Lung (tissue), 12 donors: ENCODE measurements around the gene HS3ST3B1. TPM values are rescaled to one million over a fixed set of nuclear protein-coding genes. Genes with fewer than 3 reads are reported as not detected.

Experiments used
- ATAC-seq: fragments of 200-7000 bp; cut with Tn5 transposase; one replicate; pipeline ENCODE4 v1.9.1; 2020; ENCODE audit warnings: moderate number of reproducible peaks; ENCODE audit not compliant: insufficient read depth, low FRiP score
- DNase-seq, 3 donors: peaks; one replicate each; pipeline ENCODE4 v3.0.0-alpha.2; 2013 to 2017
- H3K27ac ChIP-seq, 2 donors: one replicate each; pipeline ENCODE4 v1.5.1; 2013; ENCODE audit warnings: mild to moderate bottlenecking in 2 of 2, moderate library complexity in 2 of 2, control low read depth in 1 of 2, inconsistent platforms in 1 of 2, low read depth in 1 of 2, low read length in 1 of 2
- H3K27me3 ChIP-seq, 3 donors: one replicate each; pipeline ENCODE4 v1.5.1; 2013; ENCODE audit warnings: low read length in 2 of 3; ENCODE audit not compliant: control insufficient read depth in 3 of 3, insufficient read depth in 3 of 3
- H3K36me3 ChIP-seq, 4 donors: one replicate each; pipeline ENCODE4 v1.5.1; 2013; ENCODE audit warnings: low read length in 4 of 4, mild to moderate bottlenecking in 1 of 4, moderate library complexity in 1 of 4; ENCODE audit not compliant: control insufficient read depth in 4 of 4, insufficient read depth in 4 of 4
- H3K4me1 ChIP-seq, 5 donors: one replicate each; pipeline ENCODE4 v1.5.1; 2013; ENCODE audit warnings: low read length in 5 of 5, mild to moderate bottlenecking in 2 of 5, moderate library complexity in 1 of 5; ENCODE audit not compliant: control insufficient read depth in 5 of 5, insufficient read depth in 5 of 5
- H3K4me3 ChIP-seq: one replicate; pipeline ENCODE4 v1.5.1; 2013; ENCODE audit warnings: mild to moderate bottlenecking, control low read depth, moderate library complexity
- H3K9ac ChIP-seq, 2 donors: one replicate each; pipeline ENCODE4 v1.5.1; 2013; ENCODE audit warnings: low read length in 2 of 2, control low read depth in 1 of 2; ENCODE audit not compliant: insufficient read depth in 1 of 2
- H3K9me3 ChIP-seq, 4 donors: one replicate each; pipeline ENCODE4 v1.5.1; 2013; ENCODE audit warnings: low read length in 3 of 4, mild to moderate bottlenecking in 1 of 4, moderate library complexity in 1 of 4; ENCODE audit not compliant: control insufficient read depth in 4 of 4, insufficient read depth in 3 of 4
- CTCF ChIP-seq: IDR thresholded peaks from 2 replicates; pipeline ENCODE4 v1.5.1; 2012; ENCODE audit warnings: mild to moderate bottlenecking; ENCODE audit errors: control extremely low read depth, extremely low read depth
- WGBS, 2 donors: extraction: QIAGEN DNeasy Blood & Tissue Kit; methylation state at CpG; one replicate each; pipeline ENCODE4 v1.1.7; 2013; 5-methylcytosine and 5-hydroxymethylcytosine counted together
- polyA plus RNA-seq, 2 donors: library from polyadenylated mRNA; stranded (reverse); fragments of 200-250 nt; gene quantifications; one replicate each; pipeline ENCODE4 v1.2.1, GENCODE V29; 2013
- total RNA-seq, 2 donors: library from RNA; depleted of rRNA in 1 of 2; stranded (reverse); fragments of >200 nt in 1 of 2; gene quantifications; one replicate each; pipeline ENCODE4 v1.2.1, GENCODE V29; 2014 to 2021
- donor health status: control.
- donor health status: control.
- donor health status: Bipolar disorder and iron deficiency.
- donor health status: healthy.
- donor health status: DM: yes; HTN: yes; CAD: no.

Gene HS3ST3B1
- total and polyA plus RNA-seq, 4 donors: 0.87 to 14.6 (median 5.3) TPM

DNA sequence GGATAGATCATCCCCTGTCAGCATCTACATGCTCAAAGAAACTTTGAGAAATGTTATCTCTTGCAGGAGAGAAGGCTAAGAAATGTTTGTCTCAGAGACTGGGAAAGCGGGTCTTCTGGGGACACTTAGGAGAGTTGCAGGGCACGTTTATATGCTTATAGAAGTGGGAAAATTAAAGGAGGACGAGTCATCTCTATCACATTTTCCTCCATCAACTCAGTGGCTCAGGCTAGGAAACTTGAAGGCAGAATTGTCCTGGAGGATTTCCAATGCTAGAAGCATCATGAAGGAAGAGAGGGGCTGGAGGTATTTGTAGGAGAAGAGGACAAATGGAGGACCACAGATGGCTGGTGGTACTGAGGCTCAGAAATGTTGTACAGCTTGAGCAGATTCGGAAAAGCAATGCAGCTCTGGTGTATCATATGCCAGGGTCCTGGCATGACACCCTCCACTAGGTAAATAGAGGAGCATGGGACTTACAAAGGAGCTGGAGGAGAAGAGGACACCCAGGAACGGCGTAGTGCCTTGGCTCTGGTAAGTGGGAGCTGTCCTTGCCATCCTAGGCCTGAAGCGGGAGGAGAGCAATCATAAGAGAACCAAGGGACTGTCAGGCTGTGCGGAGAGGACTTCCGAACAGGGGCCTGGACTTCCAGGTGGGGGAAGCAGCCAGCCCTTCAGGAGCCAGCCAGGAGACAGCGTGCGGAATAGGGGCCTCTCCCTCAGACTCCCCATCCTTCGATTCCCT is 4.5 kb upstream of the HS3ST3B1 start:
- Histone ChIP-seq H3K9me3 (peaks cover 0 to 6% (median 0%) of the 10 kb centered on the region in 4 donors), H3K27ac (no peak overlapping the region), H3K4me1 (peaks cover 0 to 35% (median 4%) of the 10 kb centered on the region in 5 donors), H3K36me3 (no peaks in the 10 kb centered on the region), H3K4me3 (no peak overlapping the region), H3K9ac (no peak overlapping the region), H3K27me3 (peaks cover 0 to 75% (median 63%) of the 10 kb centered on the region in 3 donors)
- 68 to 82% methylated on average over 12 of the region's 12 CpGs for WGBS, 2 donors
- ATAC-seq (no peak), DNase-seq (no peak)
- TF ChIP-seq CTCF: no peak

- no peak overlapping the region for H3K27ac ChIP-seq
- H3K27me3 ChIP-seq: peaks cover 0 to 80% (median 66%) of the 10 kb centered on the region in 3 donors
- ATAC-seq (no peak), DNase-seq (peak; percentile 64 to 70 (median 66))
- WGBS, 2 donors: 2 to 3% methylated on average over 52 to 63 of the region's 63 CpGs
- peaks cover 0 to 9% (median 0%) of the 10 kb centered on the region in 4 donors for H3K9me3 ChIP-seq
- no peak for TF ChIP-seq CTCF
- no peak overlapping the region for H3K9ac ChIP-seq
- peaks cover 0 to 45% (median 9%) of the 10 kb centered on the region in 5 donors for H3K4me1 ChIP-seq
- no peak overlapping the region for H3K4me3 ChIP-seq
- H3K36me3 ChIP-seq: no peaks in the 10 kb centered on the region
Observed at GRCh38 chr17:14297161-14297851, 3.6 kb upstream of the HS3ST3B1 start.

- Histone ChIP-seq H3K4me1 (peaks cover 0 to 53% (median 9%) of the 10 kb centered on the region in 5 donors), H3K9me3 (peaks cover 0 to 11% (median 0%) of the 10 kb centered on the region in 4 donors), H3K4me3 (no peak overlapping the region), H3K9ac (no peak overlapping the region), H3K36me3 (no peaks in the 10 kb centered on the region), H3K27ac (no peak overlapping the region), H3K27me3 (peaks cover 0 to 80% (median 69%) of the 10 kb centered on the region in 3 donors)
- ATAC-seq: no peak
- no peak for TF ChIP-seq CTCF
- 40 to 55% methylated on average over 42 of the region's 42 CpGs for WGBS, 2 donors
- DNase-seq: peak in 1 of 3 donors; percentile 26
Observed at GRCh38 chr17:14298221-14298946, 2.5 kb upstream of the HS3ST3B1 start.
